Stimulated activated CD8-positive, alpha-beta memory T cell treated with anti-CD3 and anti-CD28 coated beads, Interleukin-15, amount 100 ng/mL, for 1 hour (primary cell): ENCODE data around the gene UBA52.

Source experiments
- DNase-seq: peaks from one replicate; pipeline ENCODE4 v3.0.0-alpha.2; 2020; ENCODE audit warnings: low read depth

Gene UBA52

GRCh38 chr19:18608805-18609716, 37.4 kb downstream of the UBA52 start:
- no peak for DNase-seq

DNA sequence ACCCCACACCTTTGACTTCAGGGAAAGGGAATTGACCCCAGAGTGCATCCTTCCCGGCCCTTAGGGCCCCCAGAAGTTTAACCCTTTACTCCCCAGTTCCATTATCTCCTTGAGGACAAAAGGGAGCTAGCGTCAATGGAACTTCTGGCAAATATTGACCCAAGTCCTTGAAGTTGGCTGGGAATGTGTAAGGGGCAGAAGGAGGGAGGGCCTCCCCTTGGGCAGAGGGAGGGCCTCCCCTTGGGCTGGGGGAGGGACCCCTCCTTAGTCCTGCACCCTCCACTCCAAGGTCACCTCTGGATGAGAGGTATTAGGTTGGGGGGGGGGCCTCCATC, 38.0 kb downstream of the UBA52 start:
- no peak for DNase-seq

GRCh38 chr19:18610245-18610555, 38.5 kb downstream of the UBA52 start:
- DNase-seq, result no peak

- no peak for DNase-seq
Observed at GRCh38 chr19:18610556-18611326, 39.1 kb downstream of the UBA52 start.

DNA sequence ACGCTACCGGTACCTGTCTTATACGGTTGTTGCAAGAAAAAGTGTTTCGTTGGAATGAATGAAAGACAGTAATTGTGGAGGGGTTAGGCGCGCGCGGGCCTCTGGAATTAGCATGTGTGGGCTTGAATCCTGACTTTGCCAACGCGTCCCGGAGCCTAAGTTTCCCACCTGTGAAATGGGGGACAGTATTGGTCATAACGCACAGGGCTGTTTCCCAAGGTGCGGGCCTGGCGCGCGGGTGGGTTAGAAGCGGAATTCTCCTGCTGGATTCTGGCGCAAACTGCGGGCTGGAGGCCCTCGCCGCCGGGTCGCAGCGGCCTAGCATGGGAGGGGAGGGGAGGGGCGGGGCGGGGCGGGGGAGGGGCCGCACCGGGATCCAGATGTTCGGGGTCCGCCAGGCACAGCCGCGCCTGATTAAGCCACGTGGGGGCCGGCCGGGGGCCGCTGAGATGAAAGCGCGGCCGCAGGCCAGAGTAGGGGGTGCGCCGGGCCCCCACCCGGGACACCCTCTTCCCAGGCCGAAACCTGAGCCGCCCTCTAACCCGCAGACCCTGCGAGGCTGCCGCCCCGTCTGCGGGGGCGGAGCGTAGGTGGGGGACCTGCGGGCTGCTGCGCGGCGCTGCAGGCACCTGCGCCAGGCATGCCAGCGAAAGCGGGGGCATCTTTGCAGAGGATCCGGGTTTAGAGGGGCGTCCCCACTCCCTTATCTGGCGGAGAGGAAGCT, 39.8 kb downstream of the UBA52 start:
- no peak for DNase-seq

DNA sequence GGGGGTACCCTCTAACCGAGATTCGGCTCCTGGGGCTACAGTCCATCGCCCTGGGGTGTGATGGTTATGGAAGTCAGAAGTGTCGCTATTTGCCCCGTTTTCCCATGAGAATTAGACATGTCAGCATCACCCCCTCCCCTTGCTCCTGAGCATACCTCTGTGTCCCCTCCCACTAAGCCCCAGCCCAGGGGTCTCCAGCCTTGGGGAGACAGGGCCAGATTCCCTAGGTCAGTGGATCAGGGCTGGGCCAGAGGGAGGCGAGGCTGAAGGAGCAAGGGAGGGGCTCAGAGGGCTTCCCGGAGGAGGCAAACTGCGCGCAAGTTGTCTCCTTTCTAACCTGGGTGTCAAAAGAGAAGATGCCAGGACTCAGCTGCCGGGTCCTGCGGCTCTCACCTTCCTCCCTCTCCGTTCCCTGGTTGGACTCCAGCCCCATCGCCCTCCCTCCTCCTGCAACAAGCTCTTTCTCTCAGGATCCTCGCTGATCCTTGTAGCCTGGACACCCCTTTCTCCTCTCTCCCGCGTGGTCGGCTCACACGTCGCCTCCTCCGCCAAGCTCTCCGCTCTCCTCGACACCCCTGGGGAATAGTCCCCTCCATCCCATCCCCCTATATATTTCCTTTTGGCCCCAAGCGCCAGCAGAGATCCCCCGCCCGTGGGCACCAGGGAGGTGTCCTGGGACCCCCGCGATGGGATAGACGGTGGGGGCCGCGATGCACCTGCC, 40.6 kb downstream of the UBA52 start:
- DNase-seq, result no peak

DNA sequence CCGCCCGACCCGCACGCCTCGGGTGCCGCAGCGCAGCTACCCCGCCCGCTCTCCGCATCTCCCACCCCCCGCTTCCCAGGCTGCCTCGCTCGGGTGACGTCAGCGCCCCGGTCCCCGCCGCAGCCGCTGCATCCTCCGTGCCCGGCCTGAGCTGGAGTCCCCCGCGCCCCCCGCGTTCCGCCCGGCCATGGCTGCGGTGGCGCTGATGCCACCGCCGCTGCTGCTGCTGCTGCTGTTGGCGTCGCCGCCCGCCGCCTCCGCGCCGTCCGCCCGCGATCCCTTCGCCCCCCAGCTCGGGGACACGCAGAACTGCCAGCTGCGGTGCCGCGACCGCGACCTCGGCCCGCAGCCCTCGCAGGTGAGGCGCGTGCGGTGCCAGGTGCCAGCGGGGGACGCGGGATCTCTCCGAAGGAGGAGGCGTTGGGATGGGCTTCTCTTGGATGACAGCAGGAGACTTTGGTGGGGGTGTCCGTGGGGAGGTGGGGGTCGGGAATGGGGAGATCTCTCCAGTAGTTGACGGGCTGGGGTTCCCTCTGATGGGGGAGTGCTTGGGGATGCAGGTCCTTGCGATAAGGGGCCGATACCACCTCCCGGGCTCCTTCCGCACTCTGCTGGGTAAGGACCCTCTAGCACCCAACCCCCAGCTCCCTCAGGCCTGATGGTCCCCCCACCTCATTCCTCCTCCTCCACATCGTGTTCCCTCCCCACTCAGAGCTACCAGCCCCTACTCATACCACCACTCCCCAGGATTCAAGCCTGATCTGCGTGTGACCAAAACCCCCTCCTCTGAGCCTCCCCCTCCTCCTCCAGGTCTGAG, 41.3 kb downstream of the UBA52 start, which contains the start of gene TMEM59L:
Gene TMEM59L, plus strand, starts transcription at position 99 of the 817 bp plus-strand sequence. Its CDS starts 89 bp downstream, at position 188.
- no peak for DNase-seq

DNA sequence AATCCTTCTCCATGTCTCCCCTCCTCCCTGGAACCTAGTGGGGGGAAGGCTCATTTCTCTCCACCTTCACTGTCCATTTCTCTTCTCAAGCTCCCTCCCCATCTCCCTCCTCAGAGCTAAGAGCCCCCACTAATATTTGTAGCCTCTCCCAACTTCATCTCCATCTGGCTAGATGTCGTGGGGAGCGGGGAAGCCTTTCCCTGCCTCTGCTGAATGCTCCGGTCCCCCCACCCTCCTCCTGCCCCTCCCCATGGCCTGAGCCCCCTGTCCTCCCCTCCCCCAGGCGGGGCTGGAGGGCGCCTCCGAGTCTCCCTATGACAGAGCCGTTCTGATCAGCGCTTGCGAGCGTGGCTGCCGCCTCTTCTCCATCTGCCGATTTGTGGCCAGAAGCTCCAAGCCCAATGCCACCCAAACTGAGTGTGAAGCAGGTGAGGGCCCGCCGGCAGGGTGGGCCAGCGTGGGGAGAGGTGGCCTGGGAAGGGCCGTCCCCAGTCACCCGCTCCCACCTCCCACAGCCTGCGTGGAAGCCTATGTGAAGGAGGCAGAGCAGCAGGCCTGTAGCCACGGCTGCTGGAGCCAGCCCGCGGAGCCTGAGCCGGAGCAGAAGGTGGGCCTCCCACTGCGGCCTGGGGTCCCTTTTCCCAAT, 42.1 kb downstream of the UBA52 start:
- no peak for DNase-seq

DNA sequence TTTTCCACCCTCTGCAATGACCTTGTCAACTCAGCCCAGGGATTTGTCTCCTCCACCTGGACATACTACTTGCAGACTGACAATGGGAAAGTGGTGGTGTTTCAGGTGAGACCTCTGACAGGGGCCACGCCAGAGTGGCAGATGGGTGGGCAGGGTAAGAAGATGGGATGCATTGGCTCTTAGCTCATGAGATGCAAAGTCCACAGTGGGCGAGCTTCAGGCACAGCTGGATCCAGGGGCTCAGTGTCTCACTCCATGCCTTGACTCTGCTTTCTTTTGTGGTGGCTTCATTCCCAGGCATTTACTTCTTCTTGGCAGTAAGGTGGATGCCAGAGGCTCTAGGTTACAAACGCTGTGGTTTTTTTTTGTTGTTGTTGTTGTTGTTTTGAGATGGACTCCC, 44.4 kb downstream of the UBA52 start:
- no peak for DNase-seq

- no peak for DNase-seq
Observed at GRCh38 chr19:18617562-18617961, 45.9 kb downstream of the UBA52 start.

- no peak for DNase-seq
Observed at GRCh38 chr19:18618236-18618635, 46.6 kb downstream of the UBA52 start.

GRCh38 chr19:18620311-18620710, 48.7 kb downstream of the UBA52 start:
- DNase-seq, result no peak

- DNase-seq, result no peak
Observed at GRCh38 chr19:18620902-18621301, 49.2 kb downstream of the UBA52 start.

GRCh38 chr19:18626906-18627305, 55.2 kb downstream of the UBA52 start:
- no peak for DNase-seq
